ENCODE measurements around the gene ARID3A.
A peak's percentile ranks its signal among the peaks of the same experiment; 100 is the strongest.
"Not testable (repeated sequence)": the region's sequence is repeated elsewhere in the genome, so short reads cannot be mapped to it uniquely, and the experiment has no call there.

The ARID3A gene

GRCh38 chr19:891421-892200, 34.2 kb upstream of the ARID3A start:
- not testable (repeated sequence) for DNase-seq

GRCh38 chr19:892243-892893, 33.5 kb upstream of the ARID3A start:
- DNase-seq, result no peak

- DNase-seq, result peak; percentile 85
Measured at GRCh38 chr19:892894-893689, 32.7 kb upstream of the ARID3A start, which contains the start of the genes MED16 and RNU6-9. Gene MED16, minus strand, starts transcription at chr19:893187. Its CDS starts 2,056 bp downstream, at chr19:891131. Gene RNU6-9, plus strand, starts transcription at chr19:893484.

- DNase-seq, result no peak
Measured at GRCh38 chr19:896434-896833, 29.4 kb upstream of the ARID3A start.

- DNase-seq, result no peak
Measured at GRCh38 chr19:896999-897398, 28.8 kb upstream of the ARID3A start.

GRCh38 chr19:897442-898039, 28.3 kb upstream of the ARID3A start:
- no peak for DNase-seq

GRCh38 chr19:898663-899062, 27.2 kb upstream of the ARID3A start:
- DNase-seq, result no peak

- DNase-seq, result no peak
Measured at GRCh38 chr19:899336-900042, 26.3 kb upstream of the ARID3A start.

GRCh38 chr19:900043-900301, 25.9 kb upstream of the ARID3A start:
- no peak for DNase-seq

- DNase-seq, result no peak
Measured at GRCh38 chr19:900302-901111, 25.3 kb upstream of the ARID3A start.

GRCh38 chr19:901216-902092, 24.4 kb upstream of the ARID3A start:
- DNase-seq, result no peak

- DNase-seq, result no peak
Measured at GRCh38 chr19:902093-902370, 23.8 kb upstream of the ARID3A start.

GRCh38 chr19:902446-903226, 23.2 kb upstream of the ARID3A start:
- DNase-seq, result no peak

GRCh38 chr19:903266-903797, 22.5 kb upstream of the ARID3A start:
- no peak for DNase-seq

- DNase-seq, result no peak
Measured at GRCh38 chr19:904545-904944, 21.3 kb upstream of the ARID3A start.

GRCh38 chr19:906480-906879, 19.4 kb upstream of the ARID3A start:
- no peak for DNase-seq

GRCh38 chr19:907183-907853, 18.5 kb upstream of the ARID3A start:
- DNase-seq, result peak; percentile 51

GRCh38 chr19:911197-912033, 14.4 kb upstream of the ARID3A start:
- DNase-seq, result no peak
